GM18517 (cell line): Measurements from ENCODE around the gene KCTD18.
A peak's percentile ranks its signal among the peaks of the same experiment; 100 is the strongest.

Source experiments
- ATAC-seq: cut with Tn5 transposase; IDR thresholded peaks from one replicate; pipeline ENCODE4 v1.9.1; 2021; ENCODE audit warnings: mild to moderate bottlenecking, moderate library complexity; ENCODE audit not compliant: unreplicated experiment

The KCTD18 gene

DNA sequence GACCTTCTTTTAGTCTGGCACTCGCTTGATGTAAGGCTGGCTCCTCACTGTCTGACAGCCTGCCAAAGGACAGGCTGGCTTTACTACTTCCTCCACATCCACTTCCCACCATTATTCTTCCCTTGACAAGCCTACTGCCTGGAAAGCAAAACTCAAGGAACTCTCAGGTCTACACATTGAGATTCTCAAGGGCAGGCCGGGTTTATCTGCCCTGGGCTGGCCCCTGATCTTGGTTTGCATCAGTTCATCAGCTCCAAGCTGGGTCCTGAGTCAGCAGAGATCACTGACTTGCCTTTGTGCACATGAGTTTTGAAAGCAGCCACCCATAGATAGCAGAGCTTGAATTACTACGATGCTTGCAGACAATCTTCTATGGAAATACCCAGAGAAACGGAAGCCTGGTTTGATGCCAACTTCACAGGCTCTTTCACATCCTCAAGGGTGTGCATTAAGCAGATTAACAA lies 53.9 kb downstream of the KCTD18 start:
- ATAC-seq: peak; percentile 45

DNA sequence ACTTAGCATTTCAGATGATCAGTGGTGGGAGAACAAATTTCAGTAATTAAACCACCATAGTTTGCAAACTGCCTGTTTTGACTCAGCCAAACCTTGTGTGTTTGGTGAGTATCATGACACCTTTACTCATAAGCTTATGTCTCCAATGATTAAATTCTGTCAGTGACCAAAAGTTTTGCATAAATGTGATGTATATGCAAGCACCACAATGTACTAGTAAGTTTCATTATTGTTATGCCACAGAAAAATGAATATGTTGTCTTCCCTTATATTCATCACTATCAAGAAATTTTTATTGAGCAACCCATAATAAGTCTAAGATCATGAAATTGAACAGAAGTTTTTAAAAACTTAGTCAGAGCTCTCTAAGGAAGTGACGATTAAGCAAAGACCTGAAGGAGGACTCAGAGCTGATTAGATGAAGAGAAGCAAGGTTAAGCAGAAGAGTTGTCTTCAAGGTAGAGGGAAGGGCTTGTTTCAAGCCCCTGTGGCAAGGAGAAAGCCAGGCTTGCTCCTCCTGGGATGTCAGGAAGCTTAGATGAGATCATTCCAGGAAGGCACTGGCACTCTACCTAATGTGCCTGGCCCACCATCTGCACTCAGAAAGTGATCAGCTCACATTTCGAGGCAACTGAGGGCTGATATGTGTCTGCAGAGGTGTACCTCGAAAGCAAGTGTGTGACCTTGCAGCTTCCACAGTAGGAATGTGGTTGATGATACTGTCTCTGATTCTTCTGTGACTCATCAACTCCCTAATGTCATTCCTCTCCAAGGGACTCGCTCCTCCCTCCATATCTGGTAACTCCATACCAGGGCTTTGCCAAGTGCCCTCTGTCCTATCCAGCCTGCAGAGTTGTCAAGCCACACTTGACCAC lies 54.7 kb downstream of the KCTD18 start:
- ATAC-seq: peak; percentile 89

DNA sequence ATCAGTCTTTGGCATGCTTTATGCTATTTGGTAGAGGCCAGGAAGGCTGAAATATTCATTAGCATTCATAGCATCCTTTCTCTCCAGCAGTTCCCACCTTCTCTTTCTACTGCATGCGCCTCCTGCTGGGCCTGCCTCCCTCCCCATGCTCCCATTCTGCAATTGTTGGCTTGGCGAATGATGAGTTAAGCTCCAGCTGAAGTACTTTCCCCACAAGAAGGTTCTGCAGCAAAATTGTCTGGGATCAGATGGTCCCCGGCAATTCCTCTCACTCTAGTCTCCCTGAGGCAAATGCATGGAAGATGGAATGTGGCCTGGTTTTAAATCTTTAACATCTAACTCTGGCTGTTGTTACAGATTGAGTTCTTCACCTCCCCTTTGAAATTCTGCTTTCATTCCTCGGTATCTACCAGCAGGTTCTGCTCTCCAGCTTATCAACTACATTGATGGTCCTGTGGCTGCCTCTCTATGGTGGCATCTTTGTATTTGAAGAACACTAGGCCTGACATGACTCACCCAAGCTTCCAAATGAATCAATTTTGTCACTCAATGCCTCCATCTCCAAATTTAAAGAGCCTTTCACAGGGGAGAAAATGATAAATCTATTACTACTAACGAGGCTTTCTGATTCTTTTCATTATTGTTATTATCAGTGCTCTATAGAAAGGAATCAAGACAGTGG lies 55.9 kb downstream of the KCTD18 start:
- ATAC-seq: no peak

DNA sequence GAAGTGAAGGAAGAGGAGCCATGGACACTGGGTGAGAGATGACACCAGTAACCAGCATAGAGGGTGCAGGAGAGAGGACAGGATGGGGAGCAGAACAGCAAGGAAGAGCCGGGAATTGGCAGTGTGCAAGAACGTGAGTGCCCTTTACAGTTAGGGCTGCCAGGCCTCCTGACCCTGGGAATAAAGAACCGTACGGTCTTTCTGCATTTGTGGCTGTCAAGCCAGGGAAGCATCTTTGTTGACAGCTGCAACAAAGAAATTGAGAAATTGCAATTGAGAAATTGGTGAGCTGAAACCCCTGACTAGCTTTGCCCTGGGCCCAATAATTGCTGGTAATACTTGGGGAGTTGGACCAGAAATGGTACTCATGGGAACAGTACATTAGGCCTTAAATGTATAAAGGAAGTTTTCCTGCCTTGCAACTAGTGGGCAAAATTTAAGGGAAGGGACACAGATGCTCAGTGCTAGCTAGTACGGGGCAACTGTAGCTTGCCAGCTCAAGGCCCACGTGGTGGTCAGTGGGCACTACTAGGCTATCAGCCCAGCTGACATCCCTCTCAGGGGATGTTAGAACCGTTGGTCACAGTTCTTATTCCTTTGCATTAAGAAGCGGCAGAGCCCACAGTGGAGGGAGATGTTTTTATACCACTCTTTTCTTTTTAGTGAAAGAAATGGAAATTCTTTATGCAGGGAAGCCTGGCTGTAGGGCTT lies 56.6 kb downstream of the KCTD18 start:
- ATAC-seq: no peak

DNA sequence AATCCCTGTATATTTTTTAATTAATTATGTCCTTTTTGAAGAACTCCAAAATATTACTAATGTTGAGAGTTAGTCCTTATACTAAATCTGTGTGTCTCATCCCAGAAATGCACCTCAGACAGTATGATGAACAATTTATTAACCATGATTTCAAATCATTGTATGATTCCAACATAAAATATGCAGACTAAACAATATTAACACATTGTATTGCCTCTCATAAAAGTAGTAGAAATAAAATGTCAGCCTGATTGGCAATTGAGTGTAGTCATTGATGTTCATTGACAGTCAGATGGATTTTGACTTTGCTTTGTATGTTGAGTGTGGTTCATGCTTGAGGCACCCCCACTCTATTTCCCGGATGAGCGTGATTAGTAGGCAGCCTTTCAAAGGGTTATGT lies 57.5 kb downstream of the KCTD18 start:
- ATAC-seq: no peak

DNA sequence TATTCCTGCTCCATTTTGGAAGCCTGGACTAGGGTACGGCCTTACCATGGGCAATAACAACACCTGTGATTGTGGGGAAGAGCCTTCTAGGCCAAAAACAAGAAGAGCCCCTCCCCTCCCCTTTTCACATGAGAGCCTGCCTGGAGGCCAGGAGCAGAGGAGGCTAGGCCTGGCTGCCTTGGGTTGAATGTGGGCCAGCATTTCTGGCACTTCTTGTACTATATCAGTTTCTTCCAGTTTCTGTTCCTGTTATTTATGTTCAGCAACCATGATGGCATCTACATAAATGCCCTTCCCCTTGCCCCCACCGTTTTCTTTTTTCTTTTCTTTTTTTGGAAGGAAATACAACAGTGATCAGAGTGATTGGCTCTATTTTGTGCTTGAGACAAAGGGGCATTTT lies 58.4 kb downstream of the KCTD18 start:
- peak; percentile 39 for ATAC-seq

DNA sequence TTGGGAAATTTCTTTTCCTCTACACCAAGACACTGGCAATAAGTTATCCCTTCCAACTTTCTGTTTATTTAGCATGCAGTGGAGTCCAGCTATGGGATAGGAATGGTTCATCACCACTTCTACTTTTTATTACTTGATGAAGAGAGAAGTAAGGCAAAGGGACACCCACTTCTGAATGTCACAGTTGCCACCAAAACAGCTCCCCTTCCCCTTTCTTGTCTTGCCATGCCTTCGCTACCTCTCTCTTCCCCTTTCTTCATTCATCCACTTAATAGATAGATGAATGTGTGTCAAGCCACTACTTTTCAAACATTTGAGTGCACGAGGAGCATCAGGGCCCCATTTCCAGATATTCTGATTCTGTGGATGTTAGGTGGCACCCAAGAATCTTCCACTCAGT lies 59.6 kb downstream of the KCTD18 start:
- ATAC-seq: no peak

DNA sequence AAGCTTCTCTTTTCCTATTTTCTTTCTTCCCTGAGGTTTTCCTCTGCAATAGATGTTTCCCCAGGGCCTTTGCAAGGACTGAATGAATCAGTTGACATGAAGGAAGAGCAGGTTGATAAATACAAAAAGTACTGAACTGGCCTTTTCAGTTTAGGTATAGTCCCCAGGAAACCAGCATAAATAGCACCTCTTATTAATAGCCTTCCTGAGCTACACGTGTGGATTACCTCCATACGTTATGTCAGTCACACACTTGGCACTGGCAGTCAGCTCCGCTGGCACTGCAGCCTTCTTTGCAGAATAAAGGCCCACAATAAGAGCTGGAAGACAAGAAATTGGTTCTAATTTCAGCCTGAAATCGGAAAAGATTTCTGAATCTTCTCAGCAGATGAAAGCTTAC lies 60.7 kb downstream of the KCTD18 start:
- no peak for ATAC-seq

DNA sequence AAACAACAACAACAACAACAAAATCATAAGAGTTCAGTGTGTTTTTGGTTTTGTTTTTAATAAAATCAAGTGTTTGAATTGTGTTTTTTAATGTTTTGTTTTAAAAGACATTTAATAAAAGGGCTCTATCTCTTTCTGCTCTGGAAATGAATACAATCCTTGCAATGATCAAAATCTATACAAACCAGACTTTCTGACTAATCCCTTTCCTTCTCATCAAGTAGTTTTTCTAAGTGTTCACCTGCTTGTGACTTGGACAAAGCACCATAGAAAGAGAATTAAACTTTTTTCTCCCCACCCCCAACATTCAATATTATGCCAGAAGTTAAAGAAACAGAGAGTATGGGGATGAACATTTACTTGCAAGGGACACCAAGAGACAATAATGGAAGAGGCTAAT lies 61.4 kb downstream of the KCTD18 start:
- ATAC-seq: no peak

DNA sequence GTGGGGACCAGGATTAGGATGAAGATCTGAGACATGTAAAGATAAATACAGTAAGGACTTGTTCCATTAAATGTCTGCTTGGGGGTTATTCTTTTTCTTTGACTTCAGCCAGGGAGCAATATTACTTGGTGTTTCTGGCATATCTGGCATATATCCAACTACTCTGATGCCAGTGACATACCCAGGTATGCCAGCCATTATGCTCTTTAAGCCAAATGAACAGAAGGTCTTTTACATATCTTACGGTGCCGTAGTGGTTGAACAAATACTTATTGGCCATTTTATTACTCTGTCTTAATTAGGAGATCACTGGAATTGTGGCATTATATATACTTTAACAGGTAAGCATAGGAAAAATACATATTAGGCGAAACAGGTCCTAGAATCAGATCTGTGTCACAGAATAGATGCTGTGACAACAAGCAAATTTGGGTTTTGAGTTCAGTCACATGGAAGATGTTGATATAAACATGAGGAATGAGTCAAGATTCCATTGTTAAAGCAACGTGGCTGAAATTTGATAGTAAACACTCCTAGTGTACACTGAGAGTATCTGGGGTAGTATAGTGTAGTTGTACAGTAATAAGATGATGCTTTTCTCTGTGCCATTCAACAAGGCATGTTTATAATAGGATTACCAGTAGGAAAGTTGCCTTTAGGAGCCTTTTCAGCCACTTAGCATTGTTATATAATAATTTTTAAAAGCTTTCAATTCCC lies 62.6 kb downstream of the KCTD18 start:
- ATAC-seq: no peak

DNA sequence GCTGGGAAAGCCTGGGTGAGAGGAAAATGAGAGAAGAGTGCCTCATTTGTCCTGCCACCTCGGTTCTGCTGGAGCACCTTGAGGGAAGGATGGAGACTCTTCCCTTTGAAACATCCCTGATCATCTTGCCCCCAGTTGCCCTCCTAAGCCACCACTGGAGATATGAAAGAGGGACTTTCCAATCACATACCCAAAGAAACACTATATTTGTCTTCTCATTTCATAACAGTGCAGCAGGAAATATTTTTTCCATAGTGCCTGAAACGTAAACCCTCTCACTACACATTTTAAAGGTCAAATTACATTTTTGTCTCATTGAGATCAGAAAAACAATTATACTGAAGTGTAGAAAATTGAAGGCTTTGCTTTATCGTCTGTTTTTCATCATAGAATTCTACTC lies 63.3 kb downstream of the KCTD18 start:
- no peak for ATAC-seq

DNA sequence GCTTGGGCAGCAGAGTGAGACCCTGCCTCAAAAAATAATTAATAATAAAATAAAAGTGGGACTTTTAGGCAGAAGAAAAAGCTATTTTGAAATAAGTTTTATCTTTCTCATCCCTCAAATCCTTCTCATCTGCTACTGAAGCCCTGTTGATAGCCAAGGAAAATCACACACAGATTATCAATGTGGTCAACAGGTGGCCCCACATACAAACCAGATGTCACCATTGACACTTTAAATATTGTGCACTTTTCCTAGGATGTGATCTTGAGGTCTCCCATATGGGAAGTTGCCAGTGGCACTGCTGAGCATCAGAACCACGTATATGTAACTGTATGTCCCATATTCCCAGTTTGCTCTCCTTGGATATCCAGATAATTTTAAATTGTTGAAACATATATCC lies 64.6 kb downstream of the KCTD18 start:
- no peak for ATAC-seq

GRCh38 chr2:200444530-200444929 lies 65.3 kb downstream of the KCTD18 start:
- ATAC-seq: no peak

GRCh38 chr2:200443916-200444315 lies 66.0 kb downstream of the KCTD18 start:
- ATAC-seq: no peak

GRCh38 chr2:200443376-200443775 lies 66.5 kb downstream of the KCTD18 start:
- no peak for ATAC-seq

DNA sequence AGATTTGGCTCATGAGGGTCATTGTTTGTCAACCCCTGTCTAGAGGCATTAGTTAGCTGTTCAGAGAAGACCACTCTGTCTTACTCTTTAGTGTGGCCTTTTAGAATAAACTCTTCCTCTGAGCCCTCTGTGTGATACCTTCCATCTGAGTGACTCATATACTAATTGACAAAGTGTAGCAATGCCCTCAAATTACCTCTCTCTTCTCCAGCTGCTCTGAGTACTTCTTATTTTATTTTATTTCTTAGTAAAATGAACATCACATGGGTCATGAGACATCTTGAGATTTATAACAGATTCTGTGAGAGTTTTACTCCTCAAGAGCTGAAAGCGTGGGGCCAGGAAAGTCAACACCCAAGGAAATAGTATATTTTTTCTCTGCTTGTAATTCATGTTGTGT lies 67.4 kb downstream of the KCTD18 start:
- no peak for ATAC-seq

DNA sequence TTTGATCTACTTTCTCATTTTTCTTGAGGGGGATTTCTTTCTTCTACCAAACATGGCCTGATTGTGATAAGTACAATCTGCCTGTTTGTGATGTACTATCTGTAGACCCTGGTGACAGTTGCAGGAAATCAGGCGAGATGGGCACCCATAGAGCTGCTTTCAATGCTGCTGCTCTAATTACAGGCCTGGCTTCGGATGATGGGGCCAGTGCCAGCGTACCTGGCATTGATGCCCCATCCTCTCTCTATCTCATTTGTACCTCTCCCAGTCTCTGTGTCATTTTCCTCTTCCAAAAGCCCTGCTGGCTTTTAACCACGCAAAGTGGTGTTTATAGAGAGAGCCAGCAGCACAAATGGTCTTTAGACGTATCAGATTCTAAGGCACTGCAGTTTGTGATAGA lies 69.9 kb downstream of the KCTD18 start:
- no peak for ATAC-seq
